ENCODE measurements around the gene ZFP36L2. TPM values are rescaled to one million over a fixed set of nuclear protein-coding genes. Genes with fewer than 3 reads are reported as not detected.

The ZFP36L2 gene
- total RNA-seq, 5 donors from 2014 or later (not counting 1 experiment from before 2014, with no cell fraction given) = 329 to 974 (median 377) TPM

GRCh38 chr2:43265001-43265400 lies 38.6 kb upstream of the ZFP36L2 start:
- no peak for ATAC-seq (replicated peaks in 1 of 4)
- no peak overlapping the region for H3K4me3 ChIP-seq (ENCODE audit: control insufficient read depth in 1 of 2, extremely low read depth in 1 of 2, low read length in 1 of 2)
- no peaks in the 10 kb centered on the region for H3K9me3 ChIP-seq
- Mint-ChIP-seq H3K4me1 (no peaks in the 10 kb centered on the region), H3K4me3 (no peak overlapping the region), H3K36me3 (peaks cover 36% of the 10 kb centered on the region), H3K27me3 (no peaks in the 10 kb centered on the region), H3K9me3 (no peaks in the 10 kb centered on the region), H3K27ac (no peak overlapping the region)
- H3K36me3 ChIP-seq (ENCODE audit: control insufficient read depth in 2 of 2, extremely low read depth in 1 of 2, insufficient read depth in 1 of 2, low read length in 1 of 2) = peaks cover 4 to 33% of the 10 kb centered on the region in 2 donors
- no peaks in the 10 kb centered on the region for H3K4me1 ChIP-seq (ENCODE audit: control insufficient read depth in 1 of 2, extremely low read depth in 1 of 2, insufficient read depth in 2 of 2, low read length in 2 of 2)
- whole genome bisulfite sequencing (ENCODE audit: insufficient coverage) = 100% methylated on average over 2 of the region's 5 CpGs
- CTCF ChIA-PET = interaction anchor here in 1 of 2 donors (0.6 kb wide), 1 partner anchor 319 kb away, joined by 3 read pairs; no protein-coding TSS in a partner anchor
- POLR2A ChIA-PET = interaction anchor here in 1 of 2 donors (0.6 kb wide), 1 partner anchor 300 kb away, joined by 3 read pairs; no protein-coding TSS in a partner anchor
- DNase-seq = no peak
- no peak overlapping the region for H3K27ac ChIP-seq (ENCODE audit: low read length)
- no peaks in the 10 kb centered on the region for H3K27me3 ChIP-seq (replicated peaks in 1 of 2; ENCODE audit: control insufficient read depth in 2 of 2, extremely low read depth in 1 of 2, insufficient read depth in 2 of 2, low read length in 1 of 2)

- H3K27me3 Mint-ChIP-seq = no peaks in the 10 kb centered on the region
Measured at GRCh38 chr2:43262951-43263350, 36.5 kb upstream of the ZFP36L2 start.

GRCh38 chr2:43262239-43262638 lies 35.8 kb upstream of the ZFP36L2 start:
- H3K4me1 Mint-ChIP-seq = no peaks in the 10 kb centered on the region
- H3K4me3 ChIP-seq (ENCODE audit: control insufficient read depth in 1 of 2, extremely low read depth in 1 of 2, low read length in 1 of 2) = no peak overlapping the region
- DNase-seq (no peak), ATAC-seq (replicated peaks in 1 of 4) (no peak)
- H3K27me3 Mint-ChIP-seq = no peaks in the 10 kb centered on the region
- H3K36me3 ChIP-seq (ENCODE audit: control insufficient read depth in 2 of 2, extremely low read depth in 1 of 2, insufficient read depth in 1 of 2, low read length in 1 of 2) = peaks cover 4 to 26% of the 10 kb centered on the region in 2 donors
- H3K4me3 Mint-ChIP-seq = no peak overlapping the region
- POLR2A ChIA-PET = no interaction called here
- no peaks in the 10 kb centered on the region for H3K4me1 ChIP-seq (ENCODE audit: control insufficient read depth in 1 of 2, extremely low read depth in 1 of 2, insufficient read depth in 2 of 2, low read length in 2 of 2)
- no peak overlapping the region for H3K27ac ChIP-seq (ENCODE audit: low read length)
- H3K9me3 ChIP-seq = no peaks in the 10 kb centered on the region
- WGBS (ENCODE audit: insufficient coverage) = no CpG with 5 or more reads among the region's 1 CpG
- H3K36me3 Mint-ChIP-seq = peaks cover 28% of the 10 kb centered on the region
- H3K27me3 ChIP-seq (replicated peaks in 1 of 2; ENCODE audit: control insufficient read depth in 2 of 2, extremely low read depth in 1 of 2, insufficient read depth in 2 of 2, low read length in 1 of 2) = no peaks in the 10 kb centered on the region
- CTCF ChIA-PET = no interaction called here
- H3K9me3 Mint-ChIP-seq = no peaks in the 10 kb centered on the region
- H3K27ac Mint-ChIP-seq = no peak overlapping the region

More at GRCh38 chr2:43262951-43263350, 36.5 kb upstream of the ZFP36L2 start:
- Mint-ChIP-seq H3K36me3 (peaks cover 23% of the 10 kb centered on the region), H3K27ac (no peak overlapping the region), H3K4me1 (no peaks in the 10 kb centered on the region), H3K9me3 (no peaks in the 10 kb centered on the region), H3K4me3 (no peak overlapping the region)
- peaks cover 4 to 21% of the 10 kb centered on the region in 2 donors for H3K36me3 ChIP-seq (ENCODE audit: control insufficient read depth in 2 of 2, extremely low read depth in 1 of 2, insufficient read depth in 1 of 2, low read length in 1 of 2)
- ChIA-PET CTCF (no interaction called here), POLR2A (no interaction called here)
- DNase-seq (no peak), ATAC-seq (replicated peaks in 1 of 4) (no peak)
- no peaks in the 10 kb centered on the region for H3K27me3 ChIP-seq (replicated peaks in 1 of 2; ENCODE audit: control insufficient read depth in 2 of 2, extremely low read depth in 1 of 2, insufficient read depth in 2 of 2, low read length in 1 of 2)
- no peaks in the 10 kb centered on the region for H3K9me3 ChIP-seq
- no peaks in the 10 kb centered on the region for H3K4me1 ChIP-seq (ENCODE audit: control insufficient read depth in 1 of 2, extremely low read depth in 1 of 2, insufficient read depth in 2 of 2, low read length in 2 of 2)
- H3K4me3 ChIP-seq (ENCODE audit: control insufficient read depth in 1 of 2, extremely low read depth in 1 of 2, low read length in 1 of 2) = no peak overlapping the region
- 100% methylated on average over 4 of the region's 6 CpGs for WGBS (ENCODE audit: insufficient coverage)
- no peak overlapping the region for H3K27ac ChIP-seq (ENCODE audit: low read length)

GRCh38 chr2:43259512-43259911 lies 33.1 kb upstream of the ZFP36L2 start:
- no peaks in the 10 kb centered on the region for H3K27me3 ChIP-seq (replicated peaks in 1 of 2; ENCODE audit: control insufficient read depth in 2 of 2, extremely low read depth in 1 of 2, insufficient read depth in 2 of 2, low read length in 1 of 2)
- DNase-seq (no peak), ATAC-seq (replicated peaks in 1 of 4) (no peak)
- CTCF ChIA-PET = interaction anchor here in 1 of 2 donors (0.6 kb wide), 1 partner anchor 12 kb away, joined by 8 read pairs; no protein-coding TSS in a partner anchor
- peaks cover 25% of the 10 kb centered on the region for H3K36me3 Mint-ChIP-seq
- H3K27ac Mint-ChIP-seq = no peak overlapping the region
- H3K27me3 Mint-ChIP-seq = no peaks in the 10 kb centered on the region
- H3K27ac ChIP-seq (ENCODE audit: low read length) = no peak overlapping the region
- H3K9me3 ChIP-seq = no peaks in the 10 kb centered on the region
- no peak overlapping the region for H3K4me3 ChIP-seq (ENCODE audit: control insufficient read depth in 1 of 2, extremely low read depth in 1 of 2, low read length in 1 of 2)
- no peaks in the 10 kb centered on the region for H3K4me1 ChIP-seq (ENCODE audit: control insufficient read depth in 1 of 2, extremely low read depth in 1 of 2, insufficient read depth in 2 of 2, low read length in 2 of 2)
- no peak overlapping the region for H3K4me3 Mint-ChIP-seq
- WGBS (ENCODE audit: insufficient coverage) = no CpG with 5 or more reads among the region's 1 CpG
- POLR2A ChIA-PET = interaction anchor here (0.5 to 0.7 kb wide), 2 partner anchors 13 to 317 kb away, joined by 3 to 5 read pairs; no protein-coding TSS in a partner anchor
- peaks cover 11 to 31% of the 10 kb centered on the region in 2 donors for H3K36me3 ChIP-seq (ENCODE audit: control insufficient read depth in 2 of 2, extremely low read depth in 1 of 2, insufficient read depth in 1 of 2, low read length in 1 of 2)
- H3K4me1 Mint-ChIP-seq = no peaks in the 10 kb centered on the region
- no peaks in the 10 kb centered on the region for H3K9me3 Mint-ChIP-seq

GRCh38 chr2:43258547-43259156 lies 32.2 kb upstream of the ZFP36L2 start:
- Histone ChIP-seq H3K4me3 (ENCODE audit: control insufficient read depth in 1 of 2, extremely low read depth in 1 of 2, low read length in 1 of 2) (no peak overlapping the region), H3K27ac (ENCODE audit: low read length) (no peak overlapping the region), H3K36me3 (ENCODE audit: control insufficient read depth in 2 of 2, extremely low read depth in 1 of 2, insufficient read depth in 1 of 2, low read length in 1 of 2) (peaks cover 11 to 38% of the 10 kb centered on the region in 2 donors), H3K9me3 (no peaks in the 10 kb centered on the region), H3K27me3 (replicated peaks in 1 of 2; ENCODE audit: control insufficient read depth in 2 of 2, extremely low read depth in 1 of 2, insufficient read depth in 2 of 2, low read length in 1 of 2) (no peaks in the 10 kb centered on the region), H3K4me1 (ENCODE audit: control insufficient read depth in 1 of 2, extremely low read depth in 1 of 2, insufficient read depth in 2 of 2, low read length in 2 of 2) (no peaks in the 10 kb centered on the region)
- DNase-seq = no peak
- H3K4me1 Mint-ChIP-seq = no peaks in the 10 kb centered on the region
- no peak for ATAC-seq (replicated peaks in 1 of 4)
- ChIA-PET POLR2A (no interaction called here), CTCF (no interaction called here)
- WGBS (ENCODE audit: insufficient coverage) = 100% methylated on average over 1 of the region's 2 CpGs
- H3K4me3 Mint-ChIP-seq = no peak overlapping the region
- no peak overlapping the region for H3K27ac Mint-ChIP-seq
- no peaks in the 10 kb centered on the region for H3K27me3 Mint-ChIP-seq
- H3K9me3 Mint-ChIP-seq = no peaks in the 10 kb centered on the region
- peaks cover 24% of the 10 kb centered on the region for H3K36me3 Mint-ChIP-seq

GRCh38 chr2:43255296-43255910 lies 29.0 kb upstream of the ZFP36L2 start:
- Mint-ChIP-seq H3K27ac (no peak overlapping the region), H3K27me3 (no peaks in the 10 kb centered on the region), H3K36me3 (peaks cover 17% of the 10 kb centered on the region), H3K9me3 (no peaks in the 10 kb centered on the region), H3K4me1 (no peaks in the 10 kb centered on the region), H3K4me3 (no peak overlapping the region)
- H3K27ac ChIP-seq (ENCODE audit: low read length) = no peak overlapping the region
- POLR2A ChIA-PET = no interaction called here
- H3K36me3 ChIP-seq (ENCODE audit: control insufficient read depth in 2 of 2, extremely low read depth in 1 of 2, insufficient read depth in 1 of 2, low read length in 1 of 2) = peaks cover 11 to 38% of the 10 kb centered on the region in 2 donors
- H3K9me3 ChIP-seq = no peaks in the 10 kb centered on the region
- DNase-seq (no peak), ATAC-seq (replicated peaks in 1 of 4) (no peak)
- no peaks in the 10 kb centered on the region for H3K4me1 ChIP-seq (ENCODE audit: control insufficient read depth in 1 of 2, extremely low read depth in 1 of 2, insufficient read depth in 2 of 2, low read length in 2 of 2)
- no peaks in the 10 kb centered on the region for H3K27me3 ChIP-seq (replicated peaks in 1 of 2; ENCODE audit: control insufficient read depth in 2 of 2, extremely low read depth in 1 of 2, insufficient read depth in 2 of 2, low read length in 1 of 2)
- no peak overlapping the region for H3K4me3 ChIP-seq (ENCODE audit: control insufficient read depth in 1 of 2, extremely low read depth in 1 of 2, low read length in 1 of 2)
- 85% methylated on average over 5 of the region's 8 CpGs for WGBS (ENCODE audit: insufficient coverage)
- CTCF ChIA-PET = no interaction called here
